Measurements from ENCODE around the gene TEX14.
A peak's percentile ranks its signal among the peaks of the same experiment; 100 is the strongest.

TEX14 gene

GRCh38 chr17:58541249-58541648 is 150.6 kb downstream of the TEX14 start:
- no peak for DNase-seq (ENCODE audit: low read depth)
- TF ChIP-seq CTCF (conservative IDR thresholded peaks at IDR 0.05; ENCODE audit: low read depth, low read length), result peak; percentile 49
- H3K4me3 ChIP-seq (ENCODE audit: low read length), result no peak overlapping the region

- H3K4me3 ChIP-seq (ENCODE audit: low read length), result no peak overlapping the region
- DNase-seq (ENCODE audit: low read depth), result no peak
- no peak for TF ChIP-seq CTCF (conservative IDR thresholded peaks at IDR 0.05; ENCODE audit: low read depth, low read length)
Observed at GRCh38 chr17:58539698-58540097, 152.1 kb downstream of the TEX14 start.

GRCh38 chr17:58538811-58539409 is 152.9 kb downstream of the TEX14 start:
- no peak for TF ChIP-seq CTCF (conservative IDR thresholded peaks at IDR 0.05; ENCODE audit: low read depth, low read length)
- no peak for DNase-seq (ENCODE audit: low read depth)
- no peak overlapping the region for H3K4me3 ChIP-seq (ENCODE audit: low read length)

- no peak for TF ChIP-seq CTCF (conservative IDR thresholded peaks at IDR 0.05; ENCODE audit: low read depth, low read length)
- no peak overlapping the region for H3K4me3 ChIP-seq (ENCODE audit: low read length)
- DNase-seq (ENCODE audit: low read depth), result no peak
Observed at GRCh38 chr17:58537266-58537665, 154.6 kb downstream of the TEX14 start.

- no peak for DNase-seq (ENCODE audit: low read depth)
- TF ChIP-seq CTCF (conservative IDR thresholded peaks at IDR 0.05; ENCODE audit: low read depth, low read length), result no peak
- H3K4me3 ChIP-seq (ENCODE audit: low read length), result no peak overlapping the region
Observed at GRCh38 chr17:58536542-58536941, 155.3 kb downstream of the TEX14 start.

- H3K4me3 ChIP-seq (ENCODE audit: low read length), result no peak overlapping the region
- DNase-seq (ENCODE audit: low read depth), result no peak
- no peak for TF ChIP-seq CTCF (conservative IDR thresholded peaks at IDR 0.05; ENCODE audit: low read depth, low read length)
Observed at GRCh38 chr17:58535431-58535830, 156.4 kb downstream of the TEX14 start.

- no peak for DNase-seq (ENCODE audit: low read depth)
- TF ChIP-seq CTCF (conservative IDR thresholded peaks at IDR 0.05; ENCODE audit: low read depth, low read length), result no peak
- no peak overlapping the region for H3K4me3 ChIP-seq (ENCODE audit: low read length)
Observed at GRCh38 chr17:58534901-58535421, 156.9 kb downstream of the TEX14 start.
